H1 (cell line): ENCODE data around the gene PPP2R3B. TPM values are rescaled to one million over a fixed set of nuclear protein-coding genes. Genes with fewer than 3 reads are reported as not detected.

Experiments
- CTCF ChIA-PET: fragments of 300-600 bp; sonication (Branson Sonifier 250); formaldehyde crosslinking; loops from one replicate; lab custom pipeline; 2021; ENCODE audit not compliant: partially characterized antibody; lab: Charles Lee
- POLR2A ChIA-PET: fragments of 300-600 bp; sonication (Branson Sonifier 250); formaldehyde crosslinking; loops from one replicate; lab custom pipeline; 2021; ENCODE audit warnings: inconsistent platforms; ENCODE audit not compliant: partially characterized antibody; lab: Charles Lee
- DNase-seq, 2 experiments: peaks; one replicate each; pipeline versions ENCODE4 v3.0.0 to v3.0.0-alpha.2; 2010 to 2022; ENCODE audit warnings: low spot score in 2 of 2, low read depth in 1 of 2, mixed read lengths in 1 of 2
- FAIRE-seq: peaks from 2 replicates; lab custom pipeline; 2011; peaks lifted over from hg19 to GRCh38; lab: Jason Lieb, UNC
- H2AFZ ChIP-seq: 2 replicates; pipeline ENCODE4 v1.8.1; 2012; ENCODE audit warnings: low read length, inconsistent platforms
- H2AK5ac ChIP-seq: 2 replicates; pipeline ENCODE4 v1.6.1; 2013; ENCODE audit warnings: low read depth, low read length
- H2BK120ac ChIP-seq: replicated peaks from 2 replicates; pipeline ENCODE3; 2013; ENCODE audit warnings: low read depth, low read length, inconsistent platforms
- H2BK12ac ChIP-seq: 2 replicates; pipeline ENCODE4 v1.6.1; 2013; ENCODE audit warnings: low read depth, low read length
- H2BK15ac ChIP-seq: 2 replicates; pipeline ENCODE4 v1.6.1; 2013; ENCODE audit warnings: low read length
- H2BK20ac ChIP-seq: 2 replicates; pipeline ENCODE4 v1.6.1; 2013; ENCODE audit warnings: low read length
- H2BK5ac ChIP-seq: 2 replicates; pipeline ENCODE4 v1.6.1; 2013; ENCODE audit warnings: low read depth, low read length
- H3K14ac ChIP-seq: 2 replicates; pipeline ENCODE4 v1.6.1; 2013; ENCODE audit warnings: inconsistent platforms; ENCODE audit not compliant: insufficient read length
- H3K18ac ChIP-seq: 2 replicates; pipeline ENCODE4 v1.6.1; 2013; ENCODE audit warnings: low read length; ENCODE audit errors: extremely low read depth
- H3K23ac ChIP-seq: 2 replicates; pipeline ENCODE4 v1.6.1; 2013; ENCODE audit warnings: inconsistent platforms; ENCODE audit not compliant: insufficient read length
- H3K23me2 ChIP-seq: 2 replicates; pipeline ENCODE4 v1.6.1; 2013; ENCODE audit warnings: low read depth, low read length
- H3K27ac ChIP-seq: 2 replicates; pipeline ENCODE4 v1.6.1; 2011; ENCODE audit warnings: low read depth, low read length, inconsistent platforms
- H3K27me3 ChIP-seq, 4 experiments: replicated peaks in 1 of 4; 1 replicate in 1 of 4; 2 replicates in 3 of 4; pipeline versions ENCODE4 v1.6.1 to v1.8.1; 2011 to 2013; ENCODE audit warnings: low read length in 3 of 4, mild to moderate bottlenecking in 3 of 4, inconsistent platforms in 2 of 4, mixed read lengths in 2 of 4, moderate library complexity in 1 of 4; ENCODE audit not compliant: control insufficient read depth in 3 of 4, insufficient read depth in 3 of 4; ENCODE audit errors: extremely low read depth in 1 of 4
- H3K36me3 ChIP-seq, 4 experiments: 2 replicates each; pipeline versions ENCODE4 v1.6.1 to v1.8.1; 2011 to 2013; ENCODE audit warnings: mild to moderate bottlenecking in 4 of 4, low read length in 3 of 4, moderate library complexity in 2 of 4, control low read depth in 1 of 4, inconsistent platforms in 1 of 4; ENCODE audit not compliant: insufficient read depth in 4 of 4, control insufficient read depth in 2 of 4
- H3K4ac ChIP-seq: replicated peaks from 2 replicates; pipeline ENCODE3; 2013; ENCODE audit warnings: low read length, low read depth, mixed read lengths, inconsistent platforms; ENCODE audit not compliant: insufficient read length
- H3K4me1 ChIP-seq, 4 experiments: replicated peaks in 1 of 4; 1 replicate in 1 of 4; 2 replicates in 3 of 4; pipeline versions ENCODE4 v1.6.1 to v1.8.1; 2011 to 2013; ENCODE audit warnings: low read length in 3 of 4, inconsistent platforms in 2 of 4, mixed read lengths in 1 of 4; ENCODE audit not compliant: insufficient read depth in 4 of 4, control insufficient read depth in 3 of 4
- H3K4me2 ChIP-seq, 2 experiments: 2 replicates each; pipeline versions ENCODE4 v1.6.1 to v1.8.1; 2011 to 2013; ENCODE audit warnings: low read depth in 2 of 2, low read length in 2 of 2, control low read depth in 1 of 2, inconsistent platforms in 1 of 2, mild to moderate bottlenecking in 1 of 2; ENCODE audit not compliant: insufficient read depth in 1 of 2
- H3K4me3 ChIP-seq, 4 experiments: fragments of 200-600, 300-600 bp in 1 of 4; sonication (generic), shearing (Covaris generic), sonication (Bioruptor Twin) in 1 of 4; 2 replicates each; pipeline versions ENCODE4 v1.5.1 to v1.8.1; 2011 to 2016; ENCODE audit warnings: low read length in 4 of 4, low read depth in 3 of 4, control low read depth in 2 of 4, inconsistent platforms in 2 of 4, mild to moderate bottlenecking in 2 of 4, mixed read lengths in 1 of 4, moderate library complexity in 1 of 4; ENCODE audit not compliant: insufficient read depth in 2 of 4; ENCODE audit errors: extremely low read depth in 1 of 4
- H3K56ac ChIP-seq: replicated peaks from 2 replicates; pipeline ENCODE3; 2013; ENCODE audit warnings: low read depth, mild to moderate bottlenecking, mixed read lengths, low read length, inconsistent platforms; ENCODE audit not compliant: insufficient read length
- H3K79me1 ChIP-seq: 2 replicates; pipeline ENCODE4 v1.6.1; 2013; ENCODE audit warnings: low read depth, low read length, control low read depth
- H3K79me2 ChIP-seq, 2 experiments: 2 replicates each; pipeline versions ENCODE4 v1.6.1 to v1.8.1; 2012 to 2013; ENCODE audit warnings: low read length in 2 of 2, mild to moderate bottlenecking in 2 of 2, inconsistent platforms in 1 of 2; ENCODE audit not compliant: insufficient read depth in 2 of 2, control insufficient read depth in 1 of 2
- H3K9ac ChIP-seq, 4 experiments: replicated peaks in 1 of 4; 1 replicate in 1 of 4; 2 replicates in 3 of 4; pipeline versions ENCODE4 v1.6.1 to v1.8.1; 2011 to 2013; ENCODE audit warnings: low read depth in 3 of 4, low read length in 3 of 4, control low read depth in 2 of 4, mild to moderate bottlenecking in 2 of 4, moderate library complexity in 2 of 4, inconsistent platforms in 1 of 4; ENCODE audit errors: extremely low read depth in 1 of 4
- H3K9me3 ChIP-seq, 2 experiments: 2 replicates each; pipeline versions ENCODE4 v1.6.1 to v1.8.1; 2012 to 2013; ENCODE audit warnings: mild to moderate bottlenecking in 2 of 2, moderate library complexity in 2 of 2, control low read depth in 1 of 2, inconsistent platforms in 1 of 2, low read depth in 1 of 2, low read length in 1 of 2, mixed read lengths in 1 of 2; ENCODE audit not compliant: insufficient read depth in 2 of 2
- H4K20me1 ChIP-seq, 2 experiments: replicated peaks in 1 of 2; 2 replicates each; pipeline versions ENCODE3 to v1.8.1; 2011 to 2013; ENCODE audit warnings: inconsistent platforms in 2 of 2, low read length in 2 of 2, mild to moderate bottlenecking in 1 of 2; ENCODE audit not compliant: insufficient read depth in 2 of 2, control insufficient read depth in 1 of 2
- H4K5ac ChIP-seq: 2 replicates; pipeline ENCODE4 v1.6.1; 2013; ENCODE audit warnings: low read length, low read depth, mixed read lengths, inconsistent platforms; ENCODE audit not compliant: insufficient read length
- H4K8ac ChIP-seq: 2 replicates; pipeline ENCODE4 v1.8.0; 2013; ENCODE audit warnings: mild to moderate bottlenecking, moderate library complexity, low read length, inconsistent platforms; ENCODE audit not compliant: insufficient read depth; ENCODE audit errors: extremely low read depth
- H4K91ac ChIP-seq: replicated peaks from 2 replicates; pipeline ENCODE3; 2013; ENCODE audit warnings: low read length, mixed read lengths, inconsistent platforms; ENCODE audit not compliant: insufficient read length
- KDM1A ChIP-seq: fragments of 200-600, 300-600 bp; sonication (generic); IDR thresholded peaks from 2 replicates; pipeline ENCODE4 v1.7.1; 2016; ENCODE audit warnings: mild to moderate bottlenecking, low read length, borderline replicate concordance
- MAFK ChIP-seq: IDR thresholded peaks from 2 replicates; pipeline ENCODE4 v1.6.1; 2012; ENCODE audit warnings: low read depth, mild to moderate bottlenecking, improper control_type of control experiment, low read length
- POLR2A ChIP-seq, 2 experiments: IDR thresholded peaks; 1 replicate in 1 of 2; 2 replicates in 1 of 2; pipeline ENCODE4 v1.6.1; 2011; ENCODE audit warnings: low read depth in 2 of 2, low read length in 2 of 2, mild to moderate bottlenecking in 2 of 2; ENCODE audit errors: control extremely low read depth in 1 of 2
- WGBS, 2 experiments: shearing (Covaris generic) in 1 of 2; methylation state at CpG; one replicate each; pipeline versions ENCODE4 v1.1.6 to v1.1.7; 2013 to 2015; ENCODE audit warnings: low lambda C conversion rate in 2 of 2, mixed read lengths in 2 of 2, inconsistent platforms in 1 of 2, low coverage in 1 of 2, missing lambda C conversion rate in 1 of 2; ENCODE audit not compliant: insufficient replicate concordance in 2 of 2, insufficient coverage in 1 of 2, insufficient read length in 1 of 2; ENCODE audit errors: extremely low coverage in 1 of 2, missing lambda C conversion rate in 1 of 2; 5-methylcytosine and 5-hydroxymethylcytosine counted together
- polyA plus RNA-seq, 7 experiments: library from polyadenylated mRNA; depleted of rRNA in 3 of 7; stranded (reverse) in 5 of 7; unstranded in 2 of 7; fragments of >200 nt in 5 of 7; fragments of 200-250 nt in 2 of 7; gene quantifications; 1 replicate in 5 of 7; 2 replicates in 1 of 7; 4 replicates in 1 of 7; pipeline versions ENCODE4 v1.2.1 to v1.2.3, GENCODE V29; 2011 to 2013; ENCODE audit warnings: missing spikeins in 2 of 7, mixed read lengths in 2 of 7
- total RNA-seq: library from RNA; stranded (reverse); fragmentation: NEBNext Ultra II Directional; extraction: Animal tissue kit (Norgen Biotek cat#: 25700); gene quantifications from 2 replicates; pipeline ENCODE4 v1.2.1, GENCODE V29; 2021

The PPP2R3B gene
- total and polyA plus RNA-seq, 2 of the 8 experiments (the other 6 are each of a cell fraction or from before 2014, with no cell fraction given): 47.6 to 86.7 TPM

GRCh38 chrX:292900-293897 lies 93.5 kb downstream of the PPP2R3B start:
- no peak for DNase-seq
- H3K4me2 ChIP-seq: no peak overlapping the region
- H3K79me1 ChIP-seq: peaks cover 5% of the 10 kb centered on the region
- no peak overlapping the region for H2BK15ac ChIP-seq
- no peak overlapping the region for H4K8ac ChIP-seq
- H3K23ac ChIP-seq: no peak overlapping the region
- H3K9me3 ChIP-seq: no peaks in the 10 kb centered on the region
- no peak overlapping the region for H3K4ac ChIP-seq
- no peak for TF ChIP-seq MAFK
- peak; percentile 80 for TF ChIP-seq KDM1A
- TF ChIP-seq POLR2A (IDR thresholded peaks at IDR 0.05; ENCODE audit: control extremely low read depth in 1 of 2, low read depth in 2 of 2, low read length in 2 of 2): 0 out of 3 replicates have a peak, but pooled peaks of 1 of the 2 experiments have one; percentile 31
- 94% methylated on average over 45 of the region's 47 CpGs; no CpG with 5 or more reads in 1 of the 2 experiments for WGBS, 2 experiments
- no peak overlapping the region for H2BK20ac ChIP-seq
- no peak overlapping the region for H4K5ac ChIP-seq
- no peak overlapping the region for H2BK5ac ChIP-seq
- H3K36me3 ChIP-seq: peaks cover 36 to 85% (median 62%) of the 10 kb centered on the region in 4 experiments
- ChIA-PET CTCF (no interaction called here), POLR2A (no interaction called here)
- H4K91ac ChIP-seq: no peak overlapping the region
- no peak overlapping the region for H3K9ac ChIP-seq
- H3K14ac ChIP-seq: no peak overlapping the region
- H3K56ac ChIP-seq: no peak overlapping the region
- peaks cover 0 to 9% of the 10 kb centered on the region in 2 experiments; a peak in 2 of 4 replicates for H3K79me2 ChIP-seq
- H3K4me1 ChIP-seq: no peaks in the 10 kb centered on the region
- no peaks in the 10 kb centered on the region for H3K23me2 ChIP-seq
- H3K18ac ChIP-seq: no peak overlapping the region
- peak; percentile 13 for FAIRE-seq
- no peak overlapping the region for H2AK5ac ChIP-seq
- no peak overlapping the region for H3K27ac ChIP-seq
- peaks cover 12 to 13% of the 10 kb centered on the region in 2 experiments for H4K20me1 ChIP-seq
- H2AFZ ChIP-seq: no peak overlapping the region
- no peak overlapping the region for H3K4me3 ChIP-seq
- H3K27me3 ChIP-seq: no peaks in the 10 kb centered on the region
- no peak overlapping the region for H2BK12ac ChIP-seq
- no peak overlapping the region for H2BK120ac ChIP-seq
